Measurements from ENCODE around the gene PIP4K2A. TPM values are rescaled to one million over a fixed set of nuclear protein-coding genes. Genes with fewer than 3 reads are reported as not detected.
A peak's percentile ranks its signal among the peaks of the same experiment; 100 is the strongest.

Gene PIP4K2A
- total and polyA plus RNA-seq, 10 donors: 30.1 to 168 (median 101) TPM

DNA sequence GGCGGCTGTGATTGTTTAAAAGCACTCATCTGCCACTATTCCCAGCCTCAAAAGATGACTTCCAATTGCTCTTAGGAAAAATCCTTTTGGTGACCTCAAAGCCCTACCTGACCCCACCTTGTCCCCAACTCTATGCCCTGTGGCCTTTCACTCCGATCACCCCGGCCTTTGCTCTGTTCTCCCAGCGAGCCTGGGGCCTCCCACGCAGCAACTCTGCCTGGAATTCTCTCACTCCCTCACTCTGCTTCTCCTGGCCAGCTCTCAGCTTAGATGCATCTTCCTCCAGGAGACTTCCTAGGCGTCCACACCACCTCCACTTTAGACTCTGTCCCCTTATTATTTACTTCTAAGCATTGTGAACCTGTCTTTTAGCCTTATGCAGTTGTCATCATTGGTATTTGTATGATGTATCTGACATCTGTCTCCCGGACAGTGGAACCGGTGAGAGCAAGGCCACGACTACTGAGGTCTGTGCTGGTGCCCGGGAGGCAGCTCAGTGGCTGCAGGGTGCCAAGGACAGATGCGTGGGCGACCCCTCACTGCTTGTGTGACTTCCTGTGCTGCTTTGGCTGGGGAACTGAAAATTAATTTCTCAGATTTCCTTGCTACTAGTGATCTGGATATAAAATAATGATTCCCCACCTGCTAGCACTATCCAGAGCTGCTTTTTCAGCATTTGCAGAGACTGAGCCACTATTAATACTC lies 63.0 kb downstream of the PIP4K2A start:
- Histone ChIP-seq H3K36me3 (peaks cover 0 to 6% (median 0%) of the 10 kb centered on the region in 6 donors), H3K27me3 (replicated peaks in 1 of 7) (no peaks in the 10 kb centered on the region), H3K27ac (peak overlapping the region; percentile 22 to 85 (median 70)), H3K4me3 (peak overlapping the region in 1 of 8 donors; percentile 20), H3K9me3 (no peaks in the 10 kb centered on the region), H3K4me1 (peaks cover 88 to 100% (median 100%) of the 10 kb centered on the region in 6 donors)
- intact Hi-C loops (cut with DNase I; ENCODE audit: low total_unique reads): no loop called here
- WGBS, 5 donors: 47 to 60% (median 54%) methylated on average over 12 of the region's 12 CpGs
- TF ChIP-seq, protein P1, sequence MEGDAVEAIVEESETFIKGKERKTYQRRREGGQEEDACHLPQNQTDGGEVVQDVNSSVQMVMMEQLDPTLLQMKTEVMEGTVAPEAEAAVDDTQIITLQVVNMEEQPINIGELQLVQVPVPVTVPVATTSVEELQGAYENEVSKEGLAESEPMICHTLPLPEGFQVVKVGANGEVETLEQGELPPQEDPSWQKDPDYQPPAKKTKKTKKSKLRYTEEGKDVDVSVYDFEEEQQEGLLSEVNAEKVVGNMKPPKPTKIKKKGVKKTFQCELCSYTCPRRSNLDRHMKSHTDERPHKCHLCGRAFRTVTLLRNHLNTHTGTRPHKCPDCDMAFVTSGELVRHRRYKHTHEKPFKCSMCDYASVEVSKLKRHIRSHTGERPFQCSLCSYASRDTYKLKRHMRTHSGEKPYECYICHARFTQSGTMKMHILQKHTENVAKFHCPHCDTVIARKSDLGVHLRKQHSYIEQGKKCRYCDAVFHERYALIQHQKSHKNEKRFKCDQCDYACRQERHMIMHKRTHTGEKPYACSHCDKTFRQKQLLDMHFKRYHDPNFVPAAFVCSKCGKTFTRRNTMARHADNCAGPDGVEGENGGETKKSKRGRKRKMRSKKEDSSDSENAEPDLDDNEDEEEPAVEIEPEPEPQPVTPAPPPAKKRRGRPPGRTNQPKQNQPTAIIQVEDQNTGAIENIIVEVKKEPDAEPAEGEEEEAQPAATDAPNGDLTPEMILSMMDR (IDR thresholded peaks at IDR 0.05 in 8 of 11, conservative IDR thresholded peaks at IDR 0.05 in 3 of 11): no peak
- TF ChIP-seq POLR2A (IDR thresholded peaks at IDR 0.05) (no peak), POLR2AphosphoS5 (IDR thresholded peaks at IDR 0.05) (peak; percentile 56 to 70 (median 67))
- DNase-seq: peak; percentile 87

GRCh38 chr10:22649994-22650393 lies 64.4 kb downstream of the PIP4K2A start:
- TF ChIP-seq POLR2AphosphoS5 (IDR thresholded peaks at IDR 0.05) (no peak), POLR2A (IDR thresholded peaks at IDR 0.05) (no peak)
- TF ChIP-seq, protein P1 (IDR thresholded peaks at IDR 0.05 in 8 of 11, conservative IDR thresholded peaks at IDR 0.05 in 3 of 11): no peak
- WGBS, 5 donors: 82 to 91% (median 86%) methylated on average over 4 of the region's 4 CpGs
- Histone ChIP-seq H3K4me1 (peaks cover 85 to 100% (median 98%) of the 10 kb centered on the region in 6 donors), H3K4me3 (peak overlapping the region in 1 of 8 donors; percentile 43), H3K27me3 (replicated peaks in 1 of 7) (no peaks in the 10 kb centered on the region), H3K27ac (peak overlapping the region; percentile 22 to 85 (median 70)), H3K9me3 (no peaks in the 10 kb centered on the region), H3K36me3 (peaks cover 0 to 6% (median 0%) of the 10 kb centered on the region in 6 donors)
- intact Hi-C loops (cut with DNase I; ENCODE audit: low total_unique reads): no loop called here
- no peak for DNase-seq

DNA sequence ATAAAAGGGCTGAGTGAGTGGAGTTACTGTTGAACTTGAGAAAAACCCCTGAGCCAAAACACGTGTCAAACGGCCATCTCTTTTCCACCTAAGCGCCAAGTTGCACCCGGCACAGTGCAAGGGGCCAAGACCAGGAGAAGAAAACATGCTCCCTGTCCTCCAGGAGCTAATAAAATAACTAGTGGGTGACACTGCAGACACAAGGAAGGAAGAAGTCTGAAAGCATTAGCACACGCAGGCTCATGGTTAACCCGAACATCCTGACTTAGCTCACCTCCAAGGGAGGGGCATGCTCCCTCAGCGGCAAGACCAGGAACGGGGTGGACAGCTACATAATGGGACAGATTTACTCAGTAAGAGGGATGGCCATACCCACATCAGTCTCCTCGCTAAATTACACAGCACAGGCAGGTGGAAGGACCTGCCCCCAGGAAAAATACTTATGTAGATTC lies 65.0 kb downstream of the PIP4K2A start:
- Histone ChIP-seq H3K9me3 (no peaks in the 10 kb centered on the region), H3K27me3 (replicated peaks in 1 of 7) (no peaks in the 10 kb centered on the region), H3K27ac (peak overlapping the region; percentile 59 to 85 (median 70)), H3K4me3 (peak overlapping the region in 1 of 8 donors; percentile 43), H3K4me1 (peaks cover 83 to 100% (median 96%) of the 10 kb centered on the region in 6 donors), H3K36me3 (peaks cover 0 to 6% (median 0%) of the 10 kb centered on the region in 6 donors)
- intact Hi-C loops (cut with DNase I; ENCODE audit: low total_unique reads): no loop called here
- 20 to 34% (median 27%) methylated on average over 9 of the region's 9 CpGs for WGBS, 5 donors
- TF ChIP-seq POLR2A (IDR thresholded peaks at IDR 0.05) (no peak), POLR2AphosphoS5 (IDR thresholded peaks at IDR 0.05) (peak in 1 of 3 donors; percentile 57)
- no peak for DNase-seq

DNA sequence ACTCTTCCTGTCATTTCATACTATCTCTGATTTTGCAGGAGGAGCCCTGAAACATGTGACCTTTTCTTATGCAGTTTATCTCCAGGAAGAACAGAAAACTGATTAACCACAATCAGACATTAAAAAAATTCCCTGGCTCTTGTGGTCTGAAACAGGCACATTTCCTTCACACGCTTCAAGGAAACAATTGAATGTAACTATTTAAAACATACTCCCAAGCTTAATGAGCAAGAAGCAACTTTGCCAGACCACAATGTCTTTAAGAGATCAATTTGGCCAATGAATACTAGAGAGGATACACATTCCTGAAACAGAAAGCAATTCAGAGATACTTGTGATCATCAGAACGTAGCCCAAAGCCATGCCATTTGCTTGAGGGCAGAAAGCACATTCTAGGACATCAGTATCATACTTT lies 65.8 kb downstream of the PIP4K2A start:
- Histone ChIP-seq H3K4me1 (peaks cover 76 to 100% (median 96%) of the 10 kb centered on the region in 6 donors), H3K36me3 (peaks cover 0 to 6% (median 0%) of the 10 kb centered on the region in 6 donors), H3K4me3 (peak overlapping the region in 1 of 8 donors; percentile 43), H3K9me3 (no peaks in the 10 kb centered on the region), H3K27ac (peak overlapping the region; percentile 23 to 85 (median 70)), H3K27me3 (replicated peaks in 1 of 7) (no peaks in the 10 kb centered on the region)
- WGBS, 5 donors: 6 to 15% (median 10%) methylated on average over 2 of the region's 2 CpGs
- TF ChIP-seq POLR2AphosphoS5 (IDR thresholded peaks at IDR 0.05): no peak
- no peak for TF ChIP-seq POLR2A (IDR thresholded peaks at IDR 0.05)
- TF ChIP-seq, protein P1 (IDR thresholded peaks at IDR 0.05 in 8 of 11, conservative IDR thresholded peaks at IDR 0.05 in 3 of 11): no peak
- intact Hi-C loops (cut with DNase I; ENCODE audit: low total_unique reads): no loop called here
- no peak for DNase-seq

Data from spleen (tissue), 11 donors.